RPMI7951 (cell line): ENCODE measurements around the gene MTRF1L. TPM values are rescaled to one million over a fixed set of nuclear protein-coding genes. Genes with fewer than 3 reads are reported as not detected.
A peak's percentile ranks its signal among the peaks of the same experiment; 100 is the strongest.
"Not testable (repeated sequence)": the region's sequence is repeated elsewhere in the genome, so short reads cannot be mapped to it uniquely, and the experiment has no call there.

Experiments
- DNase-seq: peaks from one replicate; pipeline ENCODE4 v3.0.0-alpha.2; 2012; ENCODE audit warnings: low read depth
- total RNA-seq: library from RNA; depleted of rRNA; stranded (reverse); fragments of >200 nt; shearing (Covaris generic); gene quantifications from 2 replicates; pipeline ENCODE4 v1.2.3, GENCODE V29; 2014

Gene MTRF1L
- total RNA-seq, 1 experiment from 2014 or later, result 25.0 TPM

GRCh38 chr6:153001767-153002612, 519 bp downstream of the MTRF1L start:
- DNase-seq, result peak; percentile 24

- not testable (repeated sequence) for DNase-seq
Measured at GRCh38 chr6:153000790-153001189, 1.7 kb downstream of the MTRF1L start.

- no peak for DNase-seq
Measured at GRCh38 chr6:153000243-153000642, 2.3 kb downstream of the MTRF1L start.

GRCh38 chr6:152999538-152999937, 3.0 kb downstream of the MTRF1L start:
- DNase-seq, result not testable (repeated sequence)

DNA sequence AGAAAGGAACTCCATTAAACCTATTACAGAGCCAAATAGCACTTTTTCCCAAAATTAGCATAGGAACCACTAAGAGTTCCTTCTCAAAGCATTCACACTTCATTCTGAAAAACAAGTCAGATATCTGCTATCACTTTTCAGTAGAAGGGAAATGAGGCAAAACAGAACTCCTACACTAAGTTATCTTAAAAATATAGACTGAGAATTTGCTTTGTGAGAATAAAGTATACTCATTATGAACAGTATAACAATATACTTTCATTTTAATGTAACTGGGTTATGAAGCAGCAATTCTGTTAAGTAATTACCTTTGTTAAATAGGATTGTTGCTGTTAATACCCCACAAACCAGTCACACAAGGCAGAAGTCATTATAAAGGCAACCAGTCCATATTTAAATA, 8.7 kb downstream of the MTRF1L start:
- DNase-seq, result no peak

DNA sequence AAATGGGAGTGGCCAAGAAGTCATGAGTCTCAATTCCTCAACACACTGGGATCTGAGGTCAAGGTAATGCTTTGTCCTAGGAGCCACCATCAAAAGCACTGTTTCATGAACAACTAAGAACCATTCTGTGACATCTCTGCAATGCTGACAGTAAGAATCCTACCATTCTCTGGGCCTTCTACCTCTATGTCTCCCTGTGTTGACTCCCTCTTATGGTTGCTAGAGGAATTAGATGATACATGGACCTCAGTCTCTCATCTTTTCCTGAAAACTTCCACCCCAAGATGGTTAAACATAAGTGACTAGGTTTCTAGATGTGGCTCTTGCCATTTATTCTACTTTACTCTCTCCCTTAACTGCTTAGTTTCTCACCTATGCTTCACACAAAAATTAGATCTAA, 9.1 kb downstream of the MTRF1L start:
- no peak for DNase-seq

GRCh38 chr6:152986978-152987377, 15.5 kb downstream of the MTRF1L start:
- no peak for DNase-seq

DNA sequence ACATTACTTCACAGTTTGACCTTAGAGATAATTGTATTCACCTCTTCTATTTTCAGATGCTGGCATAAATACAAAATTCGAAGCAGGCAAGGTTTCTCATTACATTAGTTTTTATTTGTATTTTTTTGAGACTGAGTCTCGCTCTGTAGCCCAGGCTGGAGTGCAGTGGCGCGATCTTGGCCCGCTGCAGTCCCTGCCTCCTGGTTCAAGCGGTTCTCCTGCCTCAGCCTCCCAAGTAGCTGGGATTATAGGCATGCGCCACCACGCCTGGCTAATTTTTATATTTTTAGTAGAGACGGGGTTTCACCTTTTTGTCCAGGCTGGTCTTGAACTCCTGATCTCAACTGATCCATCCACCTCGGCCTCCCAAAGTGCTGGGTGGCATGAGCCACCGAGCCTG, 17.2 kb downstream of the MTRF1L start:
- DNase-seq, result not testable (repeated sequence)

DNA sequence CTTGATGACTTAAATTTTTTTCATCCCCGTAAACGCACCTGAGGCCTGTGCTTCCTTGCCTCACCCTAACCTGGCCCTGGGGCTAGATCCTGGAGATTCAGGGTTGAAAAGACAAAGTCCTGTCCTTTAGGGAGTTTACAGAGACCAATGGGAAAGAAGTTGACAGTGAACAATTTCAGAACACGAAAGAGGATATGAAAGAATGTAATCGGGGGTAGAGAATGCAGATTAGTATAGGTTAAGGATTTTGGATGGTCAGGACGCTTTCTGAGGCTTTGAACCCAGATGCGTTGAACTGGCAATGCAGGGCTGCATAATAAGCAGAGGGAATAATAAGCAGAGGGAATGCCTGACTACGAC, 18.0 kb downstream of the MTRF1L start:
- no peak for DNase-seq

DNA sequence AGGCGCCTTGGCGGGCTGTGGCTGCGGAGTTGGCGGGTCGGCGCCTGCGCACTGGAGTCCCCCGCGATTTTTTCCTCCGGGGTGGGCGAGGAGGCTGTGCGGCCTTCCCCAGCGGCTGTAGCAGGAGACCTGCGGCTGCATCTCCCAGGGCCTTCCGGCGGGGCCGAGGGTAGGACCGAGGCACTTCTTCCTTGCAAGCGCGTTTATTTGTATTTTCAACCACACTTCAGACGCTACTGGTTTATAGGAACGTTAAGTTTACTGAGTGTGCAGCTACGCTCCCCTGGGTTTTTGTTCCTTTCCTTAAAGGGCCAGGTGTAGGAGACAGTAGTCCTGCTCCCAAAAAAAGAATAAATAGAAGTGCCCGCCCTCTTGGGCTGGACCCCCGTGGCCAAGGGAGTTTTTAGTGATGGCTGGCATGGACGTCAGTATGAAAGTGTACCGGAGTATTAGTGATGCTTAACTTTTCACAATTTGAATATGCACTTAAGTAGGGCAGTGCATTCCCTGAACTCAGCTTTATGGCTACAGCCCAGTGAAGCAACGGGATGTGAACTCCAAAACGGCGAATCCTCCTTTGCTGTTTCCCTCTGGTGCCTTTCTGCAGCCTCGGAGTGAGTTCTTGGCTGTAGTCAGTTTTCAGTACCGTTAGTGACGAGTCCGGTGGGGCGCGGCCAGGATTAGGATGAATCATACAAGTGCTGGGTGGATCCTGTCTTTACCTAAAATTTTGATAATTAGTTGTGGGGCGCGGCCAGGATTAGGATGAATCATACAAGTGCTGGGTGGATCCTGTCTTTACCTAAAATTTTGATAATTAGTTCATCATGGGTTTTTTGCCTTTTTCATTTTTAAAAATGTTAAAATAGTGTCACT, 18.6 kb downstream of the MTRF1L start:
- DNase-seq, result peak; percentile 88

GRCh38 chr6:152982904-152983636, 19.4 kb downstream of the MTRF1L start, which contains the start of gene FBXO5:
TSS of gene FBXO5 (minus strand) at chr6:152983041. CDS start at chr6:152982959, 82 bp downstream.
- DNase-seq, result peak; percentile 98

GRCh38 chr6:152981989-152982903, 20.3 kb downstream of the MTRF1L start:
- DNase-seq, result no peak

- no peak for DNase-seq
Measured at GRCh38 chr6:152981219-152981618, 21.3 kb downstream of the MTRF1L start.

DNA sequence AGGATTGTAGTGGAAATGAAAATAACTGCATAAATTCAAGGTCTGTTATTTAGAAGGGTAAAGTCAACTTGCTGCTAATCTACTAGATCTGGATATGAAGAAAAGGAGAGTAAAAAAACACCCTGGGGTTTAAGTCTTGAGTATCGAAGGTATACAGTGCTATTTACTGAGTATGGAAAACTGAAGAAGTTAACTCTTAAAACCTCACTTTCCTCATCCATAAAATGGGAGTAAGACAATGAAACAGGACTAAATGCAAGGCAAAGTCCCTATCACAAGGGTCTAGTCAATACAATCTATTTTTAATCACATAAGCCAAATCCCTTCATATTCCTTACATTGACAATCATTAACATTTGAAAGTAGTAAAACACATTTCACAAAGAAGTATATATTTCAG, 21.9 kb downstream of the MTRF1L start:
- DNase-seq, result no peak

- DNase-seq, result no peak
Measured at GRCh38 chr6:152979116-152979515, 23.4 kb downstream of the MTRF1L start.

GRCh38 chr6:152978058-152978457, 24.5 kb downstream of the MTRF1L start:
- no peak for DNase-seq

GRCh38 chr6:152977556-152977955, 25.0 kb downstream of the MTRF1L start:
- no peak for DNase-seq

- no peak for DNase-seq
Measured at GRCh38 chr6:152976749-152977148, 25.8 kb downstream of the MTRF1L start.

GRCh38 chr6:152975204-152975915, 27.1 kb downstream of the MTRF1L start:
- DNase-seq, result no peak

DNA sequence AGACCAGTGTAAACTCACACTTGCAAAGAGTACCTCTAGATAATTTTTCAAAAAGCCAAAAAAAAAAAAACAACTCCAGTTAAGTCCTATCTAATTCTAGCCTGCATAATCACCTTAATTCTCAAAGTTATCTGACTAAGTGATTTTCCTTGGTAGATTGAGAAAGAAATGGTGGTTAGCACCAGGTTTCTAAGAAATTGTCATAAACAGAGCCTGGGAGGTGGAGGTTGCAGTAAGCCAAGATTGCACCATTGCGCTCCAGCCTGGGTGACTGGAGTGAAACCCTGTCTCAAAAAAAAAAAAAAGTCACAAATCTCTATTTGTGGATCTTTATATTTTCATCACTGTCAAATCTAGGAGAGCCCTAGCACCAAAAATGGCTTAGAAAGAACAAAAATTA, 28.6 kb downstream of the MTRF1L start:
- DNase-seq, result no peak
